ENCODE data around the gene GALNT11.
"Not testable (repeated sequence)": the region's sequence is repeated elsewhere in the genome, so short reads cannot be mapped to it uniquely, and the experiment has no call there.

The GALNT11 gene

GRCh38 chr7:152025077-152025936 is at the start of gene GALNT11:
Gene GALNT11 (plus strand): TSS chr7:152025674. CDS start chr7:152094228, 68,554 bp downstream.
- DNase-seq = peak; percentile 61 to 62

DNA sequence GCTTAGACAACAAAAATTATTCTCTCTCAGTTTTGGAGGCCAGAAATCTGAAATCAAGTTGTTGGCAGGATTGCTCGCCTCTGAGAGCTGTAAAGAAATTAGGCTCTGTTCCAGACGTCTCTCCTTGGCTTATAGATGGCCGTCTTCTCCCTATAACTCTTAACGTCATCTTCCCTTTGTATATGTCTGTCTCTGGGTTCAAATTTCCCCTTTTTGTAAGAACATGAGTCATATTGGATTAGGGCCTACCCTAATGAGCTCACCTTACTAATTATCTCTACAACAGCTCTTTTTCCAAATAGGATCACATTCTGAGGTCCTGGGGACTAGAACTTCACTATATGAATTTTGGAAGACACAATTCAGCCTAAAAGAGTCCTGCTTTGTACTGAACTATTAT is 46.9 kb upstream of the GALNT11 start:
- DNase-seq = no peak

- no peak for DNase-seq
Observed at GRCh38 chr7:151981223-151981622, 44.3 kb upstream of the GALNT11 start.

GRCh38 chr7:151982806-151983205 is 42.7 kb upstream of the GALNT11 start:
- no peak for DNase-seq

GRCh38 chr7:151984612-151985011 is 40.9 kb upstream of the GALNT11 start:
- no peak for DNase-seq

DNA sequence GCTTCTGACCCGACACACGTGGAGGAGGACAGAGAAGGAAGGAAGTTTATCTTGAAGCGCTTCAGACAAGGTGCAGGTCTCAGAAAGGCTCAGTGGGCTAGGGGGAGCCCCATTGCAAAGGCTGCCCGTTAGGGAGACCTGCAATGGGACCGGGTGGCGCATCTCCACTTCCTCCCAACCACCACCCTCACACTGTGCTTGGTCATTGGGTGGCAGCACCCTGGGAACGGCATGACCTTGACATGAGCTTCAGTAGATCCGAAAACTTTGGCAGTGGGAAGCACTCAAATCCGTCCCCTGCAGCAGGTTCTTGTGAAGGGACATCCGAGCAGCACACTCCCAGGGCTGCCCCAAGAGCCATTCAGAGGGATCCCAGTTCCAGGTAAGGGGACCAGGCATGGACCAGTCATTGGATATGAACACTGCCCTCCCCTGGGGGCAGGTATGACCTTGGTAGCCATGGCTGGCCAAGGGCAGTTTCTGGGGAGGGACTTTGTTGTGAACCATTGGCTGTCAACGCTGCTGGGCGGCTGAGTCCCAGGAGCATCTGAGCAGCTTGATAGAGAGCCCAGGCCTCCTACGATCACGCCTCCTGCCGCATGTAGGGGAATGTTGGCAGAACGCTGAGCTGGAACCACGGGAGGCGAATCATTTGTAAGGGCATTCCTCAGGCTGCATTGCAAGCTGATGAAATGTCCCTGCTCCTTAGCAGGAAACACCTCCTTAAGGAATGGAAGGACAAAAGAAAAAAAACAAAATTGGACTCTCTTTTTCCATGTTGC is 37.5 kb upstream of the GALNT11 start:
- DNase-seq = no peak

- peak; percentile 12 to 25 for DNase-seq
Observed at GRCh38 chr7:151992375-151992774, 33.1 kb upstream of the GALNT11 start.

- peak in 1 of 2 donors; percentile 10 for DNase-seq
Observed at GRCh38 chr7:151993977-151994676, 31.3 kb upstream of the GALNT11 start.

- DNase-seq = no peak
Observed at GRCh38 chr7:151999424-152000090, 25.9 kb upstream of the GALNT11 start.

GRCh38 chr7:152000191-152000590 is 25.3 kb upstream of the GALNT11 start:
- no peak for DNase-seq

DNA sequence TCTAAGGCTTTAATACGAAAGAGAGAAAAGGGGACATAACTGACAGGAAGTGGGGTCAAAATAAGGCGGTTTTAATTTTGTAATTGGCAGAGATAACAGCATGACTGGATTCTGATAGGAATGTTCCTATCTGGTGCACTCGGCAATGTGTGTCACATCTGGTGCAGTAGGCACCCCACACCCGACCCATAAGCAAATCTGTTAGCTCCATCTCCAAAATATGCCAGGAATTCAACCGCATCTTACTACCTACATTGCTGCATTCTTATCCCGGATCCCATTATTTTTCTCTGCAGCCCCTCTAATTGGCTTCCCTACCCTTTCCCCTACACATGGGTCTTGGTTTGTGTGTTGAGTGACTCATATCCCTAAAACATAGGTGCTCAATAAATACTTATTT is 19.1 kb upstream of the GALNT11 start:
- DNase-seq = no peak

DNA sequence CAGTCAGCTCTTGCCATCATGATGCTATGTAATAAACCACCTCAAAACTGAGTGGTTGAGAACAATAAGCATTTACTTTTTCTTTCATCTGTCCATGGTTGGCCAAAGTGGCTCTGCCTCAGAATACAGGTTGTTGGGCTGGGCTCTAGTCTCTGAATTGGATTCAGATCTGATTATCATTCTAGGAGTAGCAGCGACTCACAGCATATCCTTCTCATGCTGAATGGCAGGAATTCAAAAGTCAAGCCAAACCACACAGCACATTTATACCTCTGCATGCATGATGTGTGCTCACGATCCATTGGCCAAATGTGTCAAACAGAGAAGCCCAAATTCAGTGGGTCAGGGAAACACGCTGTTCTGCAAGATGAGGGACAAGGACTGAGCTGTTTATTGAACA is 13.6 kb upstream of the GALNT11 start:
- no peak for DNase-seq

- no peak for DNase-seq
Observed at GRCh38 chr7:152013230-152013629, 12.2 kb upstream of the GALNT11 start.

- no peak for DNase-seq
Observed at GRCh38 chr7:152013974-152014373, 11.5 kb upstream of the GALNT11 start.

- DNase-seq = no peak
Observed at GRCh38 chr7:152014722-152015121, 10.8 kb upstream of the GALNT11 start.

DNA sequence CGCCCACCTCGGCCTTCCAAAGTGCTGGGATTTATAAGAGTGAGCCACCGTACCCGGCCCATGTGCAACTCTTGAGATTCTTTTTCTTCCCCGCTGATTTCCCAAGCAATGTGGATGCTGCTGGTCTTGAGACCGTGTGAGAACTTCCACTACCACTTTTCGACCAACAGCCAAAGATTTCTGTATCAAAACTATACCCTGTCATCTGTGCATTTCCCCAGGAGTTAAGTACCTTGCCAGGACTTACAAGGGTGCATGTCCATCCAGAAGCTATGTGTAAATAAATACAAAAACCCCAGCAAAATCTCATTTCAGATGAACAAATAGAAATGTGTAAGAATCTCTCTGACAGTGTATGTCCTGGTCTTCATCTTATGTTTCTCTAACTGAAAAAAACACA is 9.9 kb upstream of the GALNT11 start:
- no peak for DNase-seq

GRCh38 chr7:152016947-152017346 is 8.5 kb upstream of the GALNT11 start:
- DNase-seq = no peak

GRCh38 chr7:152017683-152018082 is 7.8 kb upstream of the GALNT11 start:
- DNase-seq = not testable (repeated sequence)

- not testable (repeated sequence) for DNase-seq
Observed at GRCh38 chr7:152021740-152022139, 3.7 kb upstream of the GALNT11 start.

DNA sequence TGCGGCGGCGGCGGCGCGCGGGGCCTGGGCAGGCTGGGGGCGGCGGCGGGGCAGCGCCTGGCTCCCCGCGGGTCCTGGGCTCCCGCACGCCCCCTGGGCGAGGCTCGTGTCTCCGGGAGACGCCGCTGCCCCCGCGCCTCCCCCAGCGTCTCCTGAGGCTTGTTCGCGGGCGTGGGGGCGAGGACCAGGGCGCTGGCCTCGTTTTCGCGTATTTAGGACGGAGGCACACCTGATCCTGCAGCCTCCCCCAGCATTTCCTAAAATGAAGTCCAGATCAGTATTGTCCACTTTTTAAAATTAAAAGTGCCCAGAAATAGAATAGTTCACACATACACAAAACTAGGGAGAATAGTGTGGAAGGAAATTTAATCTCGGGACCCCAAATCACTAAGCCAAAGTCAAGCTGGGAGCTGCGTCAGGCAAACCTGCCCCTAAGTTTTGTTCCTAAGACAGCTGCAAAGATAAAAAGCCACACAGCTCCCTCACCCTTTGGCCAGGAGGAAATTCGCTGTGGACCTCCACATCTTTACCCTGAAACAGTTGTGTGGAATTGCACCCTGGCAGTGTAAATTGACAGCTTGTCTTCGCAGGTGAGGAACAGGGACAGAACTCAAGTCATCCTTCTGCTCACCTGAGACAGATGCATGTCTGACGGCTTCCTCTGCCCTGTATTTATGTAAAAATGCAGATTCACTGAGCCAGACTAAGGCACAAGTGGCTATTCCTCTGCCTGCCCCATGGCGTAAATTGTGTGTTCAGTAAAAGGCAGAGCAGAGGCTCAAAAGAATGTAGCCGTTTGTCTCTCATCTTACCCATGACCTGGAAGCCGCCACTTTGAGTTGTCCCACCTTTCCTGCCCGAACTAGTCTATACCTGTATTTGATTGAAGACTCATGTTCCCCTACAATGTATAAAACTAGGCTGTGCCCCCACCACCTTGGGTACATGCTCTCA is 740 bp downstream of the GALNT11 start:
- DNase-seq = no peak
